SIG-M5 treated with dmso at 0.1 percent for 504 hours (cell line): ENCODE measurements around the gene ASIP.

ENCODE experiments used
- DNase-seq: peaks from one replicate; lab custom pipeline; 2025; ENCODE audit not compliant: unreplicated experiment; lab: John Stamatoyannopoulos, UW

Gene ASIP

DNA sequence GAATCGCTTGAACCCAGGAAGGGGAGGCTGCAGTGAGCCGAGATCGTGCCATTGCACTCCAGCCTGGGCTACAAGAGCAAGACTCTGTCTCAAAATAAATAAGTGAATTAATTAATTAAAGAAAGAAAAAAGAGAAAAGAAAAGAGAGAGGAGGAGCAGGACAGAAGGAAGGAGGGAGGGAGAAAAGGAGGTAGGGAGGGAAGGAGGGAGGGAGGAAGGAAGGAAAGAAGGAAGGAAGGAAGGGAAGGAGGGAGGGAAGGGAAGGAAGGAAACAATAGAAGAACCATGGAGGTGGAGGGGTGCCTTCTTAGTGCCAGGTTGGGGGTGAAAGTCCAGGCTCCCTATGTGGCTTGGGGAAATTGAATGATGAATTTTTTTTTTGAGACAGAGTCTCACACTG is 68.5 kb downstream of the ASIP start:
- no peak for DNase-seq

- DNase-seq: no peak
Measured at GRCh38 chr20:34310481-34311117, 69.4 kb downstream of the ASIP start.

GRCh38 chr20:34311118-34312023 is 70.1 kb downstream of the ASIP start:
- no peak for DNase-seq

DNA sequence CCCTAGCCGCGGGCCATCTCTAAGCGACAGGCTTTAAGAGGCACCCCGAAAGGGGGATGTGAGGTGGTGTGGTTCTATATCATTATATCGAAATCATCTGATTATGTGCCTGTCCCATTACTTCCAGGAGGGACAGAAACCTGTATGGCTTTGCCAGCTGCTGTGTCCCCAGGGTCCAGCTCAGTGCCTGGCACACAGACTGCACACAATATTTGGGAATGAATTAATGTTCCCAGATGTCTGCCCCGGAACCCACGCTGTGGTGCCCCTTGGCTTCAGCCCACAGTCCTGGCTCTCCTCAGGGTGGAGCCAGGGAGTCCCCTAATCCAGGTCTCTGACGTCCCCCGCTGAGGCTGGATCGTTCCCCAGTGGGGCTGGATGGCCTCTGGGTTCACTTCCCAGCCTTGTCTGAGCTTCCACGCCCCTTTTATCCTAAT is 70.8 kb downstream of the ASIP start:
- DNase-seq: no peak

DNA sequence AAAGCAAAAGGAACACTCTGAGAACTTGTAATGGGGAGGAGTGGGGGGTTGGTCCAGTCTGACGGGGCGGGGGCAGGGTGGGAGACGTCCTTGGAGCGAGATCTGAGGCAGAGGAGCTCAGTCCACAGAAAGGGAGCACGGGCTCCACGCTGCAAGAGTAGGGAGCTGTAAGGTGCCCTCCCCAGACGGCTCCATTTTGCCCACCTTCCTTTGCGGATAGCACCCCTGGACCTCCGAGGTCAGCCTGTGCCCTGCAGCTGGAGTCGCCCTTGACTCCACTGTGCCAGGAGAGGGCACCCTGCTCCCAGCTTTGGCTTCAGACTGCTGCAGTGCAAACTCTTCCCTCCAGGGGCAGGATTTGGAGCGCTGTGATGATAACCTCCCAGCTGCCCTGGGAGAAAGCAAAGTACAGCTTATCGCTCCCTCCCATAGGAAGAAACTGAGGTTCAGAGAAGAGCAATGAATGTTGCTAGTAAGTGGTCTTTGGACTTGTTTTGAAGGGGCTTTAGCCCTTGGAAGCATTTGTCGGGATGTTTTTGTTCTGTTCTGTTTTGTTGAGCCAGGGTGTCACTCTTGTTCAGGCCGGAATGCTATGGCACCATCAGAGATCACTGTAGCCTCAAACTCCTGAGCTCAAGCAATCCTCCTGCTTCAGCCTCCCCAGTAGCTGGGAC is 71.5 kb downstream of the ASIP start:
- DNase-seq: peak; percentile 83

- no peak for DNase-seq
Measured at GRCh38 chr20:34315236-34315635, 74.0 kb downstream of the ASIP start.

DNA sequence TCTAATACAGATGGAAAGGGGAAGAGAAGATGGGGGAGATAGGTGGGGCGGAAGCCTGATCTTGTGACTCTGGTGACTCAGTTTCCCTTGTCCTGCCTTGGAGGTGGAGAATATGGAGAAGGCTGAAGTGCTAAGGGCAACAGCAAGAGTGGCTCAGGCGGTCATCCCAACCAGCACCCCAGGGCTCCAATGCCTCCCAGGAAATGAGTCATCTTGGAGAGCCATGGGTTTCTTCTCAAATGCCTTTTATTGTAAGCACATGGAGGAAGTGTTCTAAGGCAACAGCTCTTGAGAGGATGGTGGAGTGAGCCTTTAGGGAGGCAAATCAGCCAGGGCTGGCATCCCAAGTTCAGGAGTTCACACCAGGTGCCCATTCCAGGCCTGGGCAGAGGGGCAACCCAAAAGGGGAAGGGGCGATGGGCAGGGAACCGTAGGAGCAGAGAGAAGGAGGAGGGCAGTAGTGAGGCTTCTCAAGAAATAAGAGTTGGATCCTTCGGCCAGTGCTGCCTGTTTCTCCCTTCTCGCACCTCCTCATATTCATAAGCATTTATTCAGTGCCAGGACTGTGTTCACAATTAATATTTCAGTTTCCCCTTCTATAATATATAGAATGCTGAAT is 75.1 kb downstream of the ASIP start:
- peak; percentile 51 for DNase-seq
